PFSK-1 (cell line): ENCODE results near the gene KIAA2012.

ENCODE experiments used
- FOXP2 ChIP-seq: optimal IDR thresholded peaks from 2 replicates; pipeline ENCODE3; 2011; ENCODE audit warnings: borderline replicate concordance, control low read depth, inconsistent platforms; ENCODE audit not compliant: insufficient read depth; ENCODE audit errors: extremely low read length, extremely low read depth
- POLR2AphosphoS5 ChIP-seq: IDR thresholded peaks from 2 replicates; pipeline ENCODE4 v1.6.1; 2012; ENCODE audit warnings: low read depth, mild to moderate bottlenecking, control low read depth, low read length, moderate library complexity
- REST ChIP-seq, 2 experiments: IDR thresholded peaks; 2 replicates each; pipeline versions ENCODE4 v1.6.1 to v1.8.0; 2011 to 2012; ENCODE audit warnings: low read depth in 2 of 2, low read length in 2 of 2, control low read depth in 1 of 2, inconsistent platforms in 1 of 2, mild to moderate bottlenecking in 1 of 2, moderate library complexity in 1 of 2; ENCODE audit not compliant: insufficient read depth in 1 of 2
- SIN3A ChIP-seq: IDR thresholded peaks from 2 replicates; pipeline ENCODE4 v1.6.1; 2012; ENCODE audit warnings: mild to moderate bottlenecking, low read length, moderate library complexity, borderline replicate concordance; ENCODE audit not compliant: insufficient read depth
- TAF1 ChIP-seq: IDR thresholded peaks from 2 replicates; pipeline ENCODE4 v1.6.1; 2012; ENCODE audit warnings: low read length, control low read depth, borderline replicate concordance; ENCODE audit not compliant: insufficient read depth

DNA sequence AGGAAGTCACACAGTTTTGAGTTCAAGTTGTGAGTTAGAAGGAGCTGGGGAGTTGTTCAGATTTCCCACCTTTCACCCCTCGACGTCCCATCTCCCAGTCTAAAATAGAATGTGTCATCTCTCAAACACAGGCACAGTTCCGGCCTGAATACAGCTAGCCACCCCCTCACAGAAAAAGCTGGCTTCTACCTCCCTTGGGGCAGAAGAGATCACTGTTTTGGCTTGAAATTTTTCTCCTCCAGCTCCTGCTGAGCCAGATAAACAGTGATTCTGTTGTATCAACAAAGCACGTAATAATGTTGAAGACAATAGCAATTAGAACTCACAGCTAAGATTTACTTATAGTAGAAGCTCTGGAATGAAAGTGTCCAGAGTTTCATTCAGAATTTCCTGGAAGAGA is 74.7 kb downstream of the KIAA2012 start:
- TF ChIP-seq TAF1 (no peak), POLR2AphosphoS5 (no peak), REST (IDR thresholded peaks at IDR 0.05; ENCODE audit: insufficient read depth in 1 of 2, low read depth in 2 of 2, low read length in 2 of 2) (no peak), SIN3A (peak; percentile 73; the same call in 1 of the 2 replicates), FOXP2 (no peak)
